Measurements from ENCODE around the gene CHDH. TPM values are rescaled to one million over a fixed set of nuclear protein-coding genes. Genes with fewer than 3 reads are reported as not detected.

CHDH gene
- total RNA-seq, 1 experiment from 2014 or later: 5.1 TPM

- Histone ChIP-seq H3K4me3 (ENCODE audit: low read length) (no peak overlapping the region), H3K9ac (ENCODE audit: low read length) (no peak overlapping the region), H3F3A (ENCODE audit: low read length, unreplicated experiment) (no peaks in the 10 kb centered on the region), H3K4me1 (ENCODE audit: insufficient read depth, low read length) (no peaks in the 10 kb centered on the region), H3K79me2 (ENCODE audit: low read length) (no peaks in the 10 kb centered on the region), H3K4me2 (ENCODE audit: low read length) (no peak overlapping the region), H3K36me3 (ENCODE audit: low read depth, low read length) (no peaks in the 10 kb centered on the region), H3K27me3 (ENCODE audit: low read length) (peaks cover 70% of the 10 kb centered on the region), H3K9me3 (ENCODE audit: low read length) (no peaks in the 10 kb centered on the region), H2AFZ (ENCODE audit: low read length) (no peak overlapping the region), H4K20me1 (ENCODE audit: low read length) (no peaks in the 10 kb centered on the region), H3K9me2 (replicated peaks; ENCODE audit: low read length) (no peaks in the 10 kb centered on the region), H3K27ac (ENCODE audit: low read length) (no peak overlapping the region)
- DNase-seq (no peak), ATAC-seq (no peak)
- ChIA-PET POLR2A (ENCODE audit: unreplicated experiment) (no interaction called here), CTCF (interaction anchor here (0.7 kb wide), 1 partner anchor 46 kb away, joined by 3 read pairs; no protein-coding TSS in a partner anchor)
- TF ChIP-seq EZH2phosphoT487 (IDR thresholded peaks at IDR 0.05; ENCODE audit: borderline replicate concordance, low read length): no peak
- TF ChIP-seq CTCF (conservative IDR thresholded peaks at IDR 0.05; ENCODE audit: low read depth, low read length): no peak
- TF ChIP-seq EZH2 (IDR thresholded peaks at IDR 0.05; ENCODE audit: low read length, unreplicated experiment): no peak
- no TSS peak for BruUV-seq (replicated peaks)
- intact Hi-C loops (cut with micrococcal nuclease): no loop called here
These were observed 36.3 kb downstream of the CHDH start for GRCh38 chr3:53809764-53810400.

- H3K9ac ChIP-seq (ENCODE audit: low read length): no peak overlapping the region
- ATAC-seq (no peak), DNase-seq (no peak)
- POLR2A ChIA-PET (ENCODE audit: unreplicated experiment): no interaction called here
- no peaks in the 10 kb centered on the region for H3K9me3 ChIP-seq (ENCODE audit: low read length)
- H3K4me2 ChIP-seq (ENCODE audit: low read length): no peak overlapping the region
- H2AFZ ChIP-seq (ENCODE audit: low read length): no peak overlapping the region
- CTCF ChIA-PET: no interaction called here
- H3K4me3 ChIP-seq (ENCODE audit: low read length): no peak overlapping the region
- no peaks in the 10 kb centered on the region for H3F3A ChIP-seq (ENCODE audit: low read length, unreplicated experiment)
- no peaks in the 10 kb centered on the region for H3K36me3 ChIP-seq (ENCODE audit: low read depth, low read length)
- BruUV-seq (replicated peaks): no TSS peak
- H3K79me2 ChIP-seq (ENCODE audit: low read length): no peaks in the 10 kb centered on the region
- intact Hi-C loops (cut with micrococcal nuclease): no loop called here
- peaks cover 73% of the 10 kb centered on the region for H3K27me3 ChIP-seq (ENCODE audit: low read length)
- no peaks in the 10 kb centered on the region for H4K20me1 ChIP-seq (ENCODE audit: low read length)
- no peaks in the 10 kb centered on the region for H3K4me1 ChIP-seq (ENCODE audit: insufficient read depth, low read length)
- no peaks in the 10 kb centered on the region for H3K9me2 ChIP-seq (replicated peaks; ENCODE audit: low read length)
- no peak for TF ChIP-seq CTCF (conservative IDR thresholded peaks at IDR 0.05; ENCODE audit: low read depth, low read length)
- no peak for TF ChIP-seq EZH2 (IDR thresholded peaks at IDR 0.05; ENCODE audit: low read length, unreplicated experiment)
- TF ChIP-seq EZH2phosphoT487 (IDR thresholded peaks at IDR 0.05; ENCODE audit: borderline replicate concordance, low read length): no peak
- H3K27ac ChIP-seq (ENCODE audit: low read length): no peak overlapping the region
These were observed 37.0 kb downstream of the CHDH start for GRCh38 chr3:53809267-53809666.

GRCh38 chr3:53808496-53808895 is 37.7 kb downstream of the CHDH start:
- TF ChIP-seq CTCF (conservative IDR thresholded peaks at IDR 0.05; ENCODE audit: low read depth, low read length) (no peak), EZH2 (IDR thresholded peaks at IDR 0.05; ENCODE audit: low read length, unreplicated experiment) (no peak), EZH2phosphoT487 (IDR thresholded peaks at IDR 0.05; ENCODE audit: borderline replicate concordance, low read length) (no peak)

More at GRCh38 chr3:53808496-53808895, 37.7 kb downstream of the CHDH start:
- ATAC-seq: no peak
- Histone ChIP-seq H3K4me2 (ENCODE audit: low read length) (no peak overlapping the region), H3K9ac (ENCODE audit: low read length) (no peak overlapping the region), H3K4me1 (ENCODE audit: insufficient read depth, low read length) (no peaks in the 10 kb centered on the region), H3K27me3 (ENCODE audit: low read length) (peaks cover 73% of the 10 kb centered on the region), H3K27ac (ENCODE audit: low read length) (no peak overlapping the region), H3K9me3 (ENCODE audit: low read length) (no peaks in the 10 kb centered on the region), H3K4me3 (ENCODE audit: low read length) (no peak overlapping the region), H3F3A (ENCODE audit: low read length, unreplicated experiment) (no peaks in the 10 kb centered on the region), H3K9me2 (replicated peaks; ENCODE audit: low read length) (no peaks in the 10 kb centered on the region), H3K36me3 (ENCODE audit: low read depth, low read length) (no peaks in the 10 kb centered on the region), H4K20me1 (ENCODE audit: low read length) (no peaks in the 10 kb centered on the region), H2AFZ (ENCODE audit: low read length) (no peak overlapping the region), H3K79me2 (ENCODE audit: low read length) (no peaks in the 10 kb centered on the region)
- DNase-seq: no peak
- CTCF ChIA-PET: no interaction called here
- intact Hi-C loops (cut with micrococcal nuclease): no loop called here
- POLR2A ChIA-PET (ENCODE audit: unreplicated experiment): no interaction called here
- BruUV-seq (replicated peaks): no TSS peak

All from PC-3 (cell line).